Esophagus (tissue), 2 donors: ENCODE results near the gene TMC8. TPM values are rescaled to one million over a fixed set of nuclear protein-coding genes. Genes with fewer than 3 reads are reported as not detected.
A peak's percentile ranks its signal among the peaks of the same experiment; 100 is the strongest.

Experiments
- H3K27ac ChIP-seq, 2 donors: one replicate each; pipeline ENCODE4 v1.5.1; 2013; ENCODE audit warnings: low read depth in 2 of 2, mild to moderate bottlenecking in 2 of 2, inconsistent platforms in 1 of 2, low read length in 1 of 2, moderate library complexity in 1 of 2
- H3K27me3 ChIP-seq, 2 donors: one replicate each; pipeline ENCODE4 v1.6.1; 2013; ENCODE audit warnings: low read length in 2 of 2, control low read depth in 1 of 2, mild to moderate bottlenecking in 1 of 2; ENCODE audit not compliant: insufficient read depth in 2 of 2, control insufficient read depth in 1 of 2
- H3K36me3 ChIP-seq, 2 donors: one replicate each; pipeline ENCODE4 v1.6.1; 2013; ENCODE audit warnings: low read length in 1 of 2; ENCODE audit not compliant: control insufficient read depth in 2 of 2, insufficient read depth in 2 of 2
- H3K4me1 ChIP-seq, 2 donors: one replicate each; pipeline ENCODE4 v1.6.1; 2013; ENCODE audit warnings: low read length in 1 of 2; ENCODE audit not compliant: control insufficient read depth in 2 of 2, insufficient read depth in 2 of 2
- H3K4me3 ChIP-seq, 2 donors: one replicate each; pipeline ENCODE4 v1.5.1; 2013; ENCODE audit warnings: low read length in 2 of 2, mild to moderate bottlenecking in 2 of 2, low read depth in 1 of 2, moderate library complexity in 1 of 2
- H3K9me3 ChIP-seq, 2 donors: one replicate each; pipeline ENCODE4 v1.6.1; 2013; ENCODE audit warnings: mild to moderate bottlenecking in 2 of 2, low read depth in 1 of 2, low read length in 1 of 2, moderate library complexity in 1 of 2; ENCODE audit not compliant: control insufficient read depth in 2 of 2, insufficient read depth in 1 of 2
- WGBS, 2 donors: extraction: QIAGEN DNeasy Blood & Tissue Kit; methylation state at CpG; one replicate each; pipeline ENCODE4 v1.1.7; 2013; 5-methylcytosine and 5-hydroxymethylcytosine counted together
- polyA plus RNA-seq, 2 donors: library from polyadenylated mRNA; stranded (reverse); fragments of 200-250 nt; gene quantifications; one replicate each; pipeline ENCODE4 v1.2.3, GENCODE V29; 2013
- donor health status: healthy with polysubstance abuse.
- donor health status: Bipolar disorder and iron deficiency.

TMC8 gene
- polyA plus RNA-seq, 2 donors: 2.1 to 6.1 TPM

DNA sequence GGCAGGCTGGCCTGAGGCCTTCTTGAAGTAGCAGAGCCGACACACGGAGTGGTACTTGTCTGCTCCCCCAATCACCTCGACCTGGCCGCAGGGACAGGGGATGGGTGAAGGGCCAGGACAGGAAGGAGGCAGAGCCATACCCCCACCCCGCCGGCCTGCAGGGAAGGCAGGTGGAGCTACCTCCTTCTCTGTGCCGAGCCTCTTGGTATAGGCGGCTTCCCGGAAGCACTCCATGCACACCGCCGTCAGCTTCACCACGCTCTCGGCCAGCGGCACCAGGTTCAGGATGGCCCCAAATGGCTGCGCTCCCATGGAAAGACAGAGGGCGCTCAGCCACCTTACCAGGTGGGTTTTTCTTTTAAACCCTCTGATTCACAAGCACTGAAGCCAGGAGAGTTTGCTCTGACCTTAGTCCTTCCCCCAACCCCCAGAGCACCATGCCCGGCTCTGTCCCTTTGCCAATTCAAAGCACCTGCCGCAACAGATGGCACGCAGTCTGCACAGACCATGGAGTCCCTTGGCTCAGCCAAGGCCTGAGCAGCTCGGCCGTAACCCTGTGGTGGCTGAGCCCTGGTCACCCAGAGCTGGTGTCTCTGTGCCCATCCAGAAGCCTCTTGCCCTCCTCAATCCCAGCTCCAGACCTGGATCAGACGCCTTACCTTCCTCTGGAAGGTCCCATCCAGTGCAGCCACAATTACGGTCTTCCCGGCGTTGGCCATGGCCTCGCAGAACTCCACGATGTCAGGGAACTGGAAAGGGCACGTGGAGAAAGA is 44.5 kb downstream of the TMC8 start:
- Histone ChIP-seq H3K9me3 (no peaks in the 10 kb centered on the region), H3K27me3 (no peaks in the 10 kb centered on the region), H3K4me1 (peaks cover 4 to 46% of the 10 kb centered on the region in 2 donors), H3K27ac (peak overlapping the region; percentile 87 to 92), H3K4me3 (peak overlapping the region in 1 of 2 donors; percentile 6), H3K36me3 (peaks cover 0 to 24% of the 10 kb centered on the region in 2 donors)
- 54 to 65% methylated on average over 26 to 28 of the region's 28 CpGs for WGBS, 2 donors

- H3K27me3 ChIP-seq: no peaks in the 10 kb centered on the region
- peaks cover 4 to 45% of the 10 kb centered on the region in 2 donors for H3K4me1 ChIP-seq
- no peak overlapping the region for H3K4me3 ChIP-seq
- H3K36me3 ChIP-seq: peaks cover 0 to 23% of the 10 kb centered on the region in 2 donors
- no peaks in the 10 kb centered on the region for H3K9me3 ChIP-seq
- 72 to 83% methylated on average over 14 of the region's 14 CpGs for WGBS, 2 donors
- peak overlapping the region; percentile 3 to 87 for H3K27ac ChIP-seq
Observed at GRCh38 chr17:78175643-78175981, 45.0 kb downstream of the TMC8 start.

DNA sequence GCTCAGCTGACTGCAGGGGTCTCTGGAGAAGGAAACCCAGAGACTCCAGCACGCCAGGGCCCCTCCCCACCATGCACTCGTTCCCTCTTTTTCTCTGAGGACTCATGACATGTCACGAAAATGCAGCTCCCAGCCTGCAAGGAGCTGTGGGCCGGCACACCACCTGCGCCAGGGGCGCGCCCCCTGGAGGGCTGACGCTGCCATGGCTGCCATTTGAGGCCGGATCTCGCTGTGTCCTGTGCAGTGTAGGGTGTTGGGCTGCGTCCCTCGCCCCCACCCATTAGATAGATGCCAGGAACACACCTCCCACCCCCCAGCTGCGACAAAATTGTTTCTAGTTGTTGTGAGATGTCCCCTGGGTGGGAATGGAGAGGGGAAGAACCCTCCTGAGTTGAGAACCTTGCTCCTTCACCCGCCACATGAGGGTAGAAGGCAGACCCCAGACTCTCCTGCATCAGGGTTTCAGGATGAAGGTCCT is 46.0 kb downstream of the TMC8 start:
- peaks cover 4 to 42% of the 10 kb centered on the region in 2 donors for H3K4me1 ChIP-seq
- H3K4me3 ChIP-seq: no peak overlapping the region
- no peaks in the 10 kb centered on the region for H3K27me3 ChIP-seq
- 13 to 22% methylated on average over 12 to 14 of the region's 14 CpGs for WGBS, 2 donors
- H3K27ac ChIP-seq: peak overlapping the region in 1 of 2 donors; percentile 47
- H3K9me3 ChIP-seq: no peaks in the 10 kb centered on the region
- H3K36me3 ChIP-seq: peaks cover 0 to 13% of the 10 kb centered on the region in 2 donors

GRCh38 chr17:78179372-78179771 is 48.8 kb downstream of the TMC8 start:
- H3K36me3 ChIP-seq: peaks cover 0 to 3% of the 10 kb centered on the region in 2 donors
- 70 to 81% methylated on average over 17 of the region's 17 CpGs for WGBS, 2 donors
- H3K9me3 ChIP-seq: no peaks in the 10 kb centered on the region
- peaks cover 4 to 21% of the 10 kb centered on the region in 2 donors for H3K4me1 ChIP-seq
- H3K4me3 ChIP-seq: no peak overlapping the region
- H3K27ac ChIP-seq: peak overlapping the region; percentile 50 to 52
- H3K27me3 ChIP-seq: no peaks in the 10 kb centered on the region

- Histone ChIP-seq H3K36me3 (peaks cover 0 to 3% of the 10 kb centered on the region in 2 donors), H3K27me3 (no peaks in the 10 kb centered on the region)
- 60 to 72% methylated on average over 14 of the region's 14 CpGs for WGBS, 2 donors
Observed at GRCh38 chr17:78180083-78180482, 49.5 kb downstream of the TMC8 start.

DNA sequence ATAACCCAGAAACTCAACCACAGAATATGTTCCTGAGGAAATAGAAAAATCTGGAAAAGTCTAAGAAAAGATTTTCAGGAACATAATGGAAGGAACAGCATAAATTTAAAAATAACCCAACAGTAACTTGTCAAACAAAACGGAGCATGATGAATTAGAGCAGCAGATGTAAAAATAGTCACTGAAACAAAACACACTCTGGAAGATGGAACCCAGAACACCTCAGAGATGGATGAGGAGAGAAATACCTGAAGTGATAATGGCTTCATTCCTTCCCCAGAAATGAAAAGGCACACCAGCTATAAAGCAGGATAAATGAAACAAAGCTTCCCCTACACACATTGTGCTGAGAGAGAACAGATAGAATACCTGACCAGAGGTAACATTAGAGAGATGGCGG is 49.9 kb downstream of the TMC8 start:
- no peaks in the 10 kb centered on the region for H3K27me3 ChIP-seq
- H3K36me3 ChIP-seq: peaks cover 0 to 3% of the 10 kb centered on the region in 2 donors
- WGBS, 2 donors: 71 to 79% methylated on average over 2 of the region's 2 CpGs
- no peak overlapping the region for H3K4me3 ChIP-seq
- no peaks in the 10 kb centered on the region for H3K9me3 ChIP-seq
- H3K27ac ChIP-seq: no peak overlapping the region
- peaks cover 0 to 12% of the 10 kb centered on the region in 2 donors for H3K4me1 ChIP-seq

More at GRCh38 chr17:78180083-78180482, 49.5 kb downstream of the TMC8 start:
- H3K4me1 ChIP-seq: peaks cover 0 to 16% of the 10 kb centered on the region in 2 donors
- peak overlapping the region; percentile 47 to 64 for H3K27ac ChIP-seq
- H3K4me3 ChIP-seq: no peak overlapping the region
- H3K9me3 ChIP-seq: no peaks in the 10 kb centered on the region

- 81 to 93% methylated on average over 13 of the region's 13 CpGs for WGBS, 2 donors
- H3K27me3 ChIP-seq: no peaks in the 10 kb centered on the region
- peaks cover 0 to 3% of the 10 kb centered on the region in 2 donors for H3K36me3 ChIP-seq
- peaks cover 3 to 8% of the 10 kb centered on the region in 2 donors for H3K4me1 ChIP-seq
- H3K4me3 ChIP-seq: no peak overlapping the region
- H3K9me3 ChIP-seq: no peaks in the 10 kb centered on the region
- H3K27ac ChIP-seq: no peak overlapping the region
Observed at GRCh38 chr17:78182504-78182903, 51.9 kb downstream of the TMC8 start.

DNA sequence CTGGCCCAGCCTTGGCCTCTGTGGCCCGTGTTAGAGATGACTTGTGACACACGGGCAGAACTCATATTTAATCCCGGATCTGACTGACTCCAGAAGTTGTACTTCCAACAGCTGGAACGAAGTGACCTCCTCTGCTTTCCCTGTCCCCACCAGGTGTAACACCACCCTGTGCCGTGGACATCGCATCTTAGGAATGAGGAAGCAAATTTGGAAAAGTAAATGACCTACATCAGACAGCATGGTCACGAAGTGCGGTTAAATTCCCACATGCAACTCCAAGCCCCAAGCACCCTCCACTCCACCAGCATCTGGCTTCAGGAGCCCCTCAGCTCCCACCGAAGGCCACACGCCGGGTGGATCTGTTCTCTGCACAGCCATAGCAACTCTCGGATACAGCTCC is 53.3 kb downstream of the TMC8 start:
- no peak overlapping the region for H3K4me3 ChIP-seq
- 84 to 89% methylated on average over 12 of the region's 12 CpGs for WGBS, 2 donors
- no peaks in the 10 kb centered on the region for H3K9me3 ChIP-seq
- H3K27me3 ChIP-seq: no peaks in the 10 kb centered on the region
- H3K36me3 ChIP-seq: peaks cover 0 to 3% of the 10 kb centered on the region in 2 donors
- peaks cover 3 to 8% of the 10 kb centered on the region in 2 donors for H3K4me1 ChIP-seq
- H3K27ac ChIP-seq: no peak overlapping the region

DNA sequence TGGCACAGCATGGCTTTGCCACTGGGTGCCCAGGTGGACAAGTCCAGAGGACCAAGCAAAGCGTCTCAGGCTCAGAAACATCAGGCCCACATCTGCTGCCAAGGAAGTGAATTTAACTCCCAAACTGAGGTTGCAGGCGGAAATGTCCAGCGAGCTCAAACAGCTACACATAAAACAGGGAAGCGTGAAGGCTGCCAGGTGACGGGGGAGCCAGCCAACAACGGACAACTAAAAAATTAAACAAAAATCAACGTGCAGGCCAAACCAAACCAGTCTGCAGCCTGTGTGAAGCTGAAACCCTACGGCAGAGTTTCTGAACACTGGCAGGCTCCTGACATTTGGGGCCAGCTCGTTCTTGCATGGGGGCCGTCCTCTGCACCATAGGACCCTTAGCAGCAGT is 53.8 kb downstream of the TMC8 start:
- no peak overlapping the region for H3K4me3 ChIP-seq
- H3K4me1 ChIP-seq: peaks cover 3 to 5% of the 10 kb centered on the region in 2 donors
- 57 to 60% methylated on average over 10 of the region's 10 CpGs for WGBS, 2 donors
- H3K9me3 ChIP-seq: no peaks in the 10 kb centered on the region
- H3K27ac ChIP-seq: peak overlapping the region in 1 of 2 donors; percentile 34
- H3K36me3 ChIP-seq: no peaks in the 10 kb centered on the region
- H3K27me3 ChIP-seq: no peaks in the 10 kb centered on the region

GRCh38 chr17:78184868-78185267 is 54.3 kb downstream of the TMC8 start:
- Histone ChIP-seq H3K4me1 (peaks cover 3 to 4% of the 10 kb centered on the region in 2 donors), H3K27ac (peak overlapping the region in 1 of 2 donors; percentile 34), H3K27me3 (no peaks in the 10 kb centered on the region), H3K36me3 (no peaks in the 10 kb centered on the region), H3K4me3 (no peak overlapping the region), H3K9me3 (no peaks in the 10 kb centered on the region)
- 63 to 77% methylated on average over 9 of the region's 9 CpGs for WGBS, 2 donors
